WERI-Rb-1 (cell line): ENCODE measurements around the gene ZNF248.

Source experiments
- DNase-seq: peaks from one replicate; pipeline ENCODE4 v3.0.0-alpha.2; 2020
- H3K27ac ChIP-seq: fragments of 250-450 bp; sonication (Bioruptor Pico); 2 replicates; pipeline ENCODE4 v1.5.1; 2020; ENCODE audit warnings: mild to moderate bottlenecking, moderate library complexity
- H3K27me3 ChIP-seq: fragments of 250-450 bp; sonication (Bioruptor Pico); 2 replicates; pipeline ENCODE4 v1.5.1; 2021; ENCODE audit warnings: mild to moderate bottlenecking, low read depth, moderate library complexity; ENCODE audit not compliant: insufficient read depth, severe bottlenecking
- H3K36me3 ChIP-seq: fragments of 250-450 bp; sonication (Bioruptor Pico); 2 replicates; pipeline ENCODE4 v1.5.1; 2020; ENCODE audit warnings: mild to moderate bottlenecking, moderate library complexity
- H3K4me3 ChIP-seq: 2 replicates; pipeline ENCODE4 v1.5.1; 2011; ENCODE audit warnings: low read depth, mild to moderate bottlenecking, control low read depth, low read length
- H3K9me3 ChIP-seq: fragments of 250-450 bp; sonication (Bioruptor Pico); 2 replicates; pipeline ENCODE4 v1.5.1; 2021; ENCODE audit warnings: mild to moderate bottlenecking, moderate library complexity; ENCODE audit not compliant: severe bottlenecking
- TF ChIP-seq, protein P1 (sequence below): IDR thresholded peaks from 2 replicates; pipeline ENCODE4 v1.5.1; 2011; ENCODE audit warnings: low read depth, mild to moderate bottlenecking, control low read depth, inconsistent platforms, low read length

Gene ZNF248

DNA sequence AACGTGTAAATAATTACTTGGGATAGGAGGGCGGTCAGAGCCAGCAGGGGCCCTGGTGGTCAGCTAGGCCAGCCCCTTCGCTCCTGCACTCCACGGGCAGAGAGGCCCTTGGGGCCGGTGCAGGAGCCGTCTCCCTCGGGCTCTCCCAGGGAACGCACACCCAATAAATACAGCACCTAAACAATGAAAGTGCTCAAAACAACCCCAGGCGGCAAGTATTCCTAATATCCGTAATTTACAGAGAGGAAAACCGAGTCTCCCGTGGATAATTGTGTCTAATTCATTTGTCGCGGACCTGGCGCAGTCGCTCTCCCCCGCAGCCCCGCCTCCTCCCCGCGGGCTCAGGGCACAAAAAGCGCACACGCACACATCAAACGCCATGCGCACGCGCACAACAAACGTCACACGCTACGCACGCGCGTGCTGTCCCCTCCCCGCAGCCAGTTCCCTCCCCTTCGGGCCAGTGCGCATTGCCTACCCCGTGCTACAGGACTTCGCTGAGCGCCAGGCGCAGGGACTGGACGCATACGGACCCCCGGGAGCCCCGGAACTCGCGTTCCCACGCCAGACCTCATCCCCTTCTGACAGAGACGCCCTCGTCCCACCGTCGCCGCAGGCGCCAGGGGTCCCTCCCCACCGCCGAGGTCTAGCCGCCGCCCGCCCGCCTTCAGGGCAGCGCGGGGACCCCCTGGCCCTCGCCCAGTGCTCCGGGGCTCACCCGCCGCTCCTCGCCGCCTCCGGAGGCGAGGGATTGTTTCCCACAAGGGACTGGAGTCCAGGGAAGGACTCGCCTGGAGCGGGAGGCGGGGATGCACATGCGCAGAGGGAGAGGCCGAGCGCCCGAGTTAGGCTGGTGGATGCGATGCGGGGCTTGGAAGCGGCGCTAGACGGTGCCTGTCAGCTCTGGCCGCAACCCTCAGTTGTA is at the start of gene ZNF248:
ZNF248 (minus strand) TSS at position 324 of the 925 bp plus-strand sequence. CDS start 1,300 bp downstream, outside the sequence.
- Histone ChIP-seq H3K9me3 (no peaks in the 10 kb centered on the region), H3K27me3 (no peaks in the 10 kb centered on the region), H3K27ac (peak within 1 kb of the TSS; percentile 99), H3K4me3 (peak within 1 kb of the TSS; percentile 84), H3K36me3 (peaks cover 3% of the 10 kb centered on the region)
- TF ChIP-seq, protein P1, sequence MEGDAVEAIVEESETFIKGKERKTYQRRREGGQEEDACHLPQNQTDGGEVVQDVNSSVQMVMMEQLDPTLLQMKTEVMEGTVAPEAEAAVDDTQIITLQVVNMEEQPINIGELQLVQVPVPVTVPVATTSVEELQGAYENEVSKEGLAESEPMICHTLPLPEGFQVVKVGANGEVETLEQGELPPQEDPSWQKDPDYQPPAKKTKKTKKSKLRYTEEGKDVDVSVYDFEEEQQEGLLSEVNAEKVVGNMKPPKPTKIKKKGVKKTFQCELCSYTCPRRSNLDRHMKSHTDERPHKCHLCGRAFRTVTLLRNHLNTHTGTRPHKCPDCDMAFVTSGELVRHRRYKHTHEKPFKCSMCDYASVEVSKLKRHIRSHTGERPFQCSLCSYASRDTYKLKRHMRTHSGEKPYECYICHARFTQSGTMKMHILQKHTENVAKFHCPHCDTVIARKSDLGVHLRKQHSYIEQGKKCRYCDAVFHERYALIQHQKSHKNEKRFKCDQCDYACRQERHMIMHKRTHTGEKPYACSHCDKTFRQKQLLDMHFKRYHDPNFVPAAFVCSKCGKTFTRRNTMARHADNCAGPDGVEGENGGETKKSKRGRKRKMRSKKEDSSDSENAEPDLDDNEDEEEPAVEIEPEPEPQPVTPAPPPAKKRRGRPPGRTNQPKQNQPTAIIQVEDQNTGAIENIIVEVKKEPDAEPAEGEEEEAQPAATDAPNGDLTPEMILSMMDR = no peak
- peak; percentile 97 for DNase-seq

DNA sequence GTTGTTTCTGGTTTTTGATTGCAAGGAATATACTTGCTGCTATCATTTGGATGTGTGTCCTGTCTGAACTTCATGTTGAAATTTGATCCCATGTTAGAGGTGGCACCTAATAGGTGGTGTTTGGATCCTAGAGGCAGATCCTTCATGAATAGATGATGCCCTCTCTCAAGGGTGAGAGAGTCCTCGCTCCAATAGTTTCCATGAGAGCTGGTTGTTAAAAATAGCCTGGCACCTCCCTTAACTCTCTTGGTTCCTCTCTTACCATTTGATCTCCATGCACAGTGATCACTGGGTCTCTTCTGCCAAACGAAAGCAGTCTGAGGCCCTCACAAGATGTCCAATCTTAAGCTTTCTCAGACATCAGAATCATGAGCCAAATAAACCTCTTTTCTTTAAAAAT is 49.0 kb upstream of the ZNF248 start:
- H3K27ac ChIP-seq = no peak overlapping the region
- TF ChIP-seq, protein P1 = no peak
- no peaks in the 10 kb centered on the region for H3K27me3 ChIP-seq
- no peak overlapping the region for H3K4me3 ChIP-seq
- no peak for DNase-seq
- no peaks in the 10 kb centered on the region for H3K9me3 ChIP-seq
- no peaks in the 10 kb centered on the region for H3K36me3 ChIP-seq

DNA sequence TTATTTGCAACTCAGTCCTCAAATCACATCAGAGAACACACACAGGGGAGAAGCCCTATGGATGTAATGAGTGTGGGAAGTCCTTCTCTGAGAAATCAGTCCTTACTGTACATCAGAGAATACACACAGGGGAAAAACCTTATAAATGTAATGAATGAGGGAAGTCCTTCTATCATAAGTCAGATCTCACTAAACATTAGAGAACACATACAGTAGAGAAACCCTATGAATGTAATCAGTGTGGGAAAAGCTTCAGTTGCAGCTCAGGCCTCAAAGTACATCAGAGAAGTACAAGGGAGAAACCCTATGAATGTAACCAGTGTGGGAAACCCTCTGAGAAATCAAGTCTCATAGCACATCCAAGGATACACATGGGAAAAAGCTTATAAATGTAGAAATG is 39.0 kb upstream of the ZNF248 start:
- Histone ChIP-seq H3K4me3 (no peak overlapping the region), H3K27ac (no peak overlapping the region), H3K36me3 (no peaks in the 10 kb centered on the region), H3K9me3 (peaks cover 19% of the 10 kb centered on the region), H3K27me3 (no peaks in the 10 kb centered on the region)
- no peak for DNase-seq
- TF ChIP-seq, protein P1 = no peak

DNA sequence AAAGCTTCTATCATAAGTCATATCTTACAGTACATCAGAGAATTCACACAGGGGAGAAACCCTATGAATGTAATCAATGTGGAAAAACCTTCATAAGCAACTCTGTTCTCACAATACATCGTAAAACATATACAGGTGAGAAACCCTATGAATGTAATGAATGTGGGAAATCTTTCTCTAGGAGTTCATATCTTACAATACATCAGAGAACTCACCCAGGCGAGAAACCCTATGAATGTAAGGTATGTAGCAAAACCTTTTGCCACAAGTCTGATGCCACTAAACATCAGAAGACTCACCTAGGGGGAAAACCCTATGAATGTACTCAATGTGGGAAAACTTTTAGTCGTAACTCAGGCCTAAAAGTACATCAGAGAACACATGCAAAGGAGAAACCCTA is 38.3 kb upstream of the ZNF248 start:
- H3K27ac ChIP-seq = no peak overlapping the region
- H3K36me3 ChIP-seq = no peaks in the 10 kb centered on the region
- H3K4me3 ChIP-seq = no peak overlapping the region
- peaks cover 19% of the 10 kb centered on the region for H3K9me3 ChIP-seq
- TF ChIP-seq, protein P1 = no peak
- no peak for DNase-seq
- no peaks in the 10 kb centered on the region for H3K27me3 ChIP-seq

DNA sequence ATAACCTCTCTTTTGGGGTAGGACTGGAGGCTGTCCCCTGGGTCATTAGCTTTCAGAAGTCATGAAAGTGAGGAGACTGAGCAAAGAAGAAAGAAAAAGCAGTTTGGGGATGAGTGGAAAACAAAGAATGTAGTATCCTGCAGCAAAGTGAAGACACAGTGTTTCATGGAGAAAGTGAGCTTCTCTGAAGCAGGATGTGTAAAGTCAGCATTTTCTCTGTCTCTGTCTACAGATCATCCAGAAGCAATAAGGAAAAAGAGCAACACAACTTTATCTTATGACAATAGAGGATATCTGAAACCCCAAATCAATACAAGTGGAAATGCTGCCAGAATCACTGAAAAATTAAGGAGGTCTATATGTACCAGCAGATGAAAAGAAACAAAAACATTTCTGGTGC is 28.4 kb upstream of the ZNF248 start:
- TF ChIP-seq, protein P1 = no peak

More for the DNA sequence above, 28.4 kb upstream of the ZNF248 start:
- no peak overlapping the region for H3K4me3 ChIP-seq
- no peaks in the 10 kb centered on the region for H3K9me3 ChIP-seq
- H3K27ac ChIP-seq = no peak overlapping the region
- H3K36me3 ChIP-seq = no peaks in the 10 kb centered on the region
- no peaks in the 10 kb centered on the region for H3K27me3 ChIP-seq
- DNase-seq = no peak
